Tibial nerve (tissue), 4 donors: ENCODE data around the gene DKK3. TPM values are rescaled to one million over a fixed set of nuclear protein-coding genes. Genes with fewer than 3 reads are reported as not detected.

Source experiments
- DNase-seq, 2 donors: peaks; one replicate each; pipeline ENCODE4 v3.0.0-alpha.2; 2019; ENCODE audit warnings: low spot score in 2 of 2
- H3K27ac ChIP-seq, 4 donors: fragments of 200-600 bp; sonication (generic) in 3 of 4; one replicate each; pipeline ENCODE4 v1.5.1; 2017 to 2019; ENCODE audit warnings: mild to moderate bottlenecking in 1 of 4
- H3K27me3 ChIP-seq, 2 donors: fragments of 200-600 bp; sonication (generic) in 1 of 2; one replicate each; pipeline versions ENCODE4 v1.5.1 to v1.6.0; 2017 to 2019
- H3K36me3 ChIP-seq, 3 donors: fragments of 200-600 bp; sonication (generic); one replicate each; pipeline ENCODE4 v1.5.1; 2018 to 2019
- H3K4me1 ChIP-seq, 4 donors: fragments of 200-600 bp; sonication (generic) in 3 of 4; one replicate each; pipeline ENCODE4 v1.5.1; 2017 to 2019
- H3K4me3 ChIP-seq, 4 donors: fragments of 200-600 bp; sonication (generic) in 3 of 4; one replicate each; pipeline ENCODE4 v1.5.1; 2017 to 2019; ENCODE audit warnings: mild to moderate bottlenecking in 1 of 4, moderate library complexity in 1 of 4
- H3K9me3 ChIP-seq, 4 donors: fragments of 200-600 bp; sonication (generic) in 3 of 4; one replicate each; pipeline ENCODE4 v1.5.1; 2017 to 2019
- CTCF ChIP-seq, 5 experiments: fragments of 200-600 bp in 3 of 5; fragments of 450-650 bp in 2 of 5; sonication (generic) in 3 of 5; IDR thresholded peaks; one replicate each; pipeline ENCODE4 v1.5.1; 2016 to 2019; ENCODE audit warnings: antibody characterized with exemption in 5 of 5, mild to moderate bottlenecking in 3 of 5, moderate library complexity in 2 of 5
- EP300 ChIP-seq, 2 donors: sonication (generic); formaldehyde crosslinking; IDR thresholded peaks; one replicate each; pipeline ENCODE4 v1.6.1; 2017; ENCODE audit warnings: antibody characterized with exemption in 2 of 2, mild to moderate bottlenecking in 1 of 2
- POLR2A ChIP-seq, 2 donors: fragments of 450-650 bp; IDR thresholded peaks; one replicate each; pipeline ENCODE4 v1.6.1; 2017; ENCODE audit warnings: antibody characterized with exemption in 2 of 2, mild to moderate bottlenecking in 2 of 2, moderate library complexity in 2 of 2
- WGBS, 2 donors: methylation state at CpG; one replicate each; pipeline ENCODE4 v1.1.5; 2018; 5-methylcytosine and 5-hydroxymethylcytosine counted together
- total RNA-seq, 4 donors: library from RNA; depleted of rRNA; stranded (reverse); fragments of >200 nt; gene quantifications; one replicate each; pipeline ENCODE4 v1.1.0, GENCODE V29; 2016

DKK3 gene
- total RNA-seq, 4 donors from 2014 or later: 192 to 446 (median 254) TPM

GRCh38 chr11:11923828-11924227 is 84.6 kb downstream of the DKK3 start:
- no peak for TF ChIP-seq POLR2A (IDR thresholded peaks at IDR 0.05)
- no peak for TF ChIP-seq EP300 (IDR thresholded peaks at IDR 0.05)
- TF ChIP-seq CTCF (IDR thresholded peaks at IDR 0.05): no peak
- H3K27ac ChIP-seq: no peak overlapping the region
- H3K36me3 ChIP-seq: peaks cover 0 to 37% (median 0%) of the 10 kb centered on the region in 3 donors
- H3K27me3 ChIP-seq: no peaks in the 10 kb centered on the region
- H3K9me3 ChIP-seq: peaks cover 0 to 3% (median 0%) of the 10 kb centered on the region in 4 donors
- H3K4me3 ChIP-seq: no peak overlapping the region
- H3K4me1 ChIP-seq: peaks cover 0 to 10% (median 2%) of the 10 kb centered on the region in 4 donors
- DNase-seq: no peak

- 43 to 57% methylated on average over 1 of the region's 1 CpG for WGBS, 2 donors
- Histone ChIP-seq H3K4me1 (peaks cover 0 to 37% (median 5%) of the 10 kb centered on the region in 4 donors), H3K9me3 (no peaks in the 10 kb centered on the region), H3K27me3 (no peaks in the 10 kb centered on the region), H3K36me3 (peaks cover 0 to 3% (median 0%) of the 10 kb centered on the region in 3 donors), H3K4me3 (no peak overlapping the region), H3K27ac (peak overlapping the region in 3 of 4 donors; percentile 7 to 66 (median 52))
- peak in 1 of 2 donors; percentile 22 for TF ChIP-seq EP300 (IDR thresholded peaks at IDR 0.05)
- TF ChIP-seq CTCF (IDR thresholded peaks at IDR 0.05): no peak
- DNase-seq: no peak
Observed at GRCh38 chr11:11916981-11917399, 91.4 kb downstream of the DKK3 start.

- 94 to 97% methylated on average over 2 of the region's 2 CpGs for WGBS, 2 donors
- Histone ChIP-seq H3K27me3 (no peaks in the 10 kb centered on the region), H3K4me3 (no peak overlapping the region), H3K9me3 (no peaks in the 10 kb centered on the region), H3K4me1 (peaks cover 0 to 37% (median 5%) of the 10 kb centered on the region in 4 donors), H3K27ac (no peak overlapping the region), H3K36me3 (peaks cover 0 to 3% (median 0%) of the 10 kb centered on the region in 3 donors)
- TF ChIP-seq POLR2A (IDR thresholded peaks at IDR 0.05) (no peak), EP300 (IDR thresholded peaks at IDR 0.05) (no peak), CTCF (IDR thresholded peaks at IDR 0.05) (no peak)
- no peak for DNase-seq
Observed at GRCh38 chr11:11915625-11916024, 92.8 kb downstream of the DKK3 start.

- no peaks in the 10 kb centered on the region for H3K27me3 ChIP-seq
- H3K4me3 ChIP-seq: no peak overlapping the region
- 95 to 100% methylated on average over 1 of the region's 1 CpG for WGBS, 2 donors
- no peak overlapping the region for H3K27ac ChIP-seq
- peaks cover 0 to 11% (median 0%) of the 10 kb centered on the region in 3 donors for H3K36me3 ChIP-seq
- TF ChIP-seq CTCF (IDR thresholded peaks at IDR 0.05) (no peak), EP300 (IDR thresholded peaks at IDR 0.05) (no peak), POLR2A (IDR thresholded peaks at IDR 0.05) (no peak)
- peaks cover 0 to 27% (median 5%) of the 10 kb centered on the region in 4 donors for H3K4me1 ChIP-seq
- no peaks in the 10 kb centered on the region for H3K9me3 ChIP-seq
- DNase-seq: no peak
Observed at GRCh38 chr11:11913395-11913794, 95.0 kb downstream of the DKK3 start.

Other genes with a start within 250 kb of the DKK3 start
- 10 to 100 TPM; 63.3 to 91.8 (median 84.5) TPM for gene USP47, start 166.7 kb downstream of the DKK3 start, total RNA-seq
- 100 to 1,000 TPM in 2 of 4 donors, 10 to 100 TPM in 2; 87.0 to 136 (median 101) TPM for gene MICAL2, start 102.0 kb upstream of the DKK3 start, total RNA-seq